ENCODE results near the gene SOX15. TPM values are rescaled to one million over a fixed set of nuclear protein-coding genes. Genes with fewer than 3 reads are reported as not detected.
A peak's percentile ranks its signal among the peaks of the same experiment; 100 is the strongest.

SOX15 gene
- total and polyA plus RNA-seq, 2 donors: 0.94 to 5.2 TPM

- Histone ChIP-seq H3K4me1 (ENCODE audit: control insufficient read depth in 2 of 2, insufficient read depth in 2 of 2, low read length in 2 of 2) (peaks cover 30 to 59% of the 10 kb centered on the region in 2 donors), H3K27ac (ENCODE audit: low read depth in 1 of 2, low read length in 1 of 2) (peak within 1 kb of the TSS; percentile 92 to 93), H3K36me3 (ENCODE audit: control insufficient read depth in 2 of 2, insufficient read depth in 2 of 2, low read length in 1 of 2) (peaks cover 23 to 36% of the 10 kb centered on the region in 2 donors), H3K9me3 (ENCODE audit: control insufficient read depth in 2 of 2, insufficient read depth in 1 of 2, low read length in 1 of 2) (peaks cover 0 to 8% of the 10 kb centered on the region in 2 donors), H3K27me3 (ENCODE audit: control insufficient read depth in 2 of 2, insufficient read depth in 1 of 2, low read length in 1 of 2) (peaks cover 0 to 20% of the 10 kb centered on the region in 2 donors), H3K4me3 (ENCODE audit: low read length in 2 of 2) (peak within 1 kb of the TSS; percentile 69 to 82)
- under 1% methylated on average over 82 of the region's 82 CpGs for WGBS
- DNase-seq (ENCODE audit: low read depth in 6 of 9, low spot score in 9 of 9): peak in 8 of 9 donors; percentile 65 to 91 (median 81)
These were observed 28.2 kb downstream of the SOX15 start, which contains the start of gene SENP3 for GRCh38 chr17:7561589-7562207. Gene SENP3 (plus strand): TSS chr17:7561919. CDS start chr17:7563077, 1,158 bp downstream.

GRCh38 chr17:7561028-7561575 lies 28.8 kb downstream of the SOX15 start:
- Histone ChIP-seq H3K9me3 (ENCODE audit: control insufficient read depth in 2 of 2, insufficient read depth in 1 of 2, low read length in 1 of 2) (peaks cover 0 to 8% of the 10 kb centered on the region in 2 donors), H3K4me3 (ENCODE audit: low read length in 2 of 2) (peak overlapping the region; percentile 69 to 82), H3K27ac (ENCODE audit: low read depth in 1 of 2, low read length in 1 of 2) (peak overlapping the region; percentile 92 to 93), H3K4me1 (ENCODE audit: control insufficient read depth in 2 of 2, insufficient read depth in 2 of 2, low read length in 2 of 2) (peaks cover 30 to 59% of the 10 kb centered on the region in 2 donors), H3K36me3 (ENCODE audit: control insufficient read depth in 2 of 2, insufficient read depth in 2 of 2, low read length in 1 of 2) (peaks cover 23 to 31% of the 10 kb centered on the region in 2 donors), H3K27me3 (ENCODE audit: control insufficient read depth in 2 of 2, insufficient read depth in 1 of 2, low read length in 1 of 2) (peaks cover 0 to 20% of the 10 kb centered on the region in 2 donors)
- DNase-seq (ENCODE audit: low read depth in 6 of 9, low spot score in 9 of 9): peak in 5 of 9 donors; percentile 73 to 83 (median 81)
- WGBS: 1% methylated on average over 32 of the region's 32 CpGs

GRCh38 chr17:7560172-7561027 lies 29.5 kb downstream of the SOX15 start:
- WGBS: 49% methylated on average over 22 of the region's 22 CpGs
- peak in 2 of 9 donors; percentile 65 to 72 for DNase-seq (ENCODE audit: low read depth in 6 of 9, low spot score in 9 of 9)
- peaks cover 0 to 8% of the 10 kb centered on the region in 2 donors for H3K9me3 ChIP-seq (ENCODE audit: control insufficient read depth in 2 of 2, insufficient read depth in 1 of 2, low read length in 1 of 2)
- H3K4me3 ChIP-seq (ENCODE audit: low read length in 2 of 2): peak overlapping the region; percentile 69 to 82
- peaks cover 0 to 20% of the 10 kb centered on the region in 2 donors for H3K27me3 ChIP-seq (ENCODE audit: control insufficient read depth in 2 of 2, insufficient read depth in 1 of 2, low read length in 1 of 2)
- peak overlapping the region; percentile 12 to 51 for H3K27ac ChIP-seq (ENCODE audit: low read depth in 1 of 2, low read length in 1 of 2)
- peaks cover 30 to 59% of the 10 kb centered on the region in 2 donors for H3K4me1 ChIP-seq (ENCODE audit: control insufficient read depth in 2 of 2, insufficient read depth in 2 of 2, low read length in 2 of 2)
- H3K36me3 ChIP-seq (ENCODE audit: control insufficient read depth in 2 of 2, insufficient read depth in 2 of 2, low read length in 1 of 2): peaks cover 19 to 24% of the 10 kb centered on the region in 2 donors

GRCh38 chr17:7559320-7560171 lies 30.3 kb downstream of the SOX15 start:
- Histone ChIP-seq H3K4me1 (ENCODE audit: control insufficient read depth in 2 of 2, insufficient read depth in 2 of 2, low read length in 2 of 2) (peaks cover 30 to 59% of the 10 kb centered on the region in 2 donors), H3K27ac (ENCODE audit: low read depth in 1 of 2, low read length in 1 of 2) (no peak overlapping the region), H3K9me3 (ENCODE audit: control insufficient read depth in 2 of 2, insufficient read depth in 1 of 2, low read length in 1 of 2) (peaks cover 0 to 8% of the 10 kb centered on the region in 2 donors), H3K36me3 (ENCODE audit: control insufficient read depth in 2 of 2, insufficient read depth in 2 of 2, low read length in 1 of 2) (peaks cover 12 to 15% of the 10 kb centered on the region in 2 donors), H3K27me3 (ENCODE audit: control insufficient read depth in 2 of 2, insufficient read depth in 1 of 2, low read length in 1 of 2) (peaks cover 0 to 20% of the 10 kb centered on the region in 2 donors), H3K4me3 (ENCODE audit: low read length in 2 of 2) (no peak overlapping the region)
- DNase-seq (ENCODE audit: low read depth in 6 of 9, low spot score in 9 of 9): no peak
- 74% methylated on average over 18 of the region's 18 CpGs for WGBS

GRCh38 chr17:7558544-7559319 lies 31.2 kb downstream of the SOX15 start, which contains the start of gene TNFSF13:
Gene TNFSF13 (plus strand): TSS chr17:7558750. CDS start chr17:7559040, 290 bp downstream.
- peaks cover 7 to 8% of the 10 kb centered on the region in 2 donors for H3K36me3 ChIP-seq (ENCODE audit: control insufficient read depth in 2 of 2, insufficient read depth in 2 of 2, low read length in 1 of 2)
- peaks cover 0 to 8% of the 10 kb centered on the region in 2 donors for H3K9me3 ChIP-seq (ENCODE audit: control insufficient read depth in 2 of 2, insufficient read depth in 1 of 2, low read length in 1 of 2)
- peak within 1 kb of the TSS in 1 of 2 donors; percentile 27 for H3K4me3 ChIP-seq (ENCODE audit: low read length in 2 of 2)
- peak within 1 kb of the TSS; percentile 64 to 74 for H3K27ac ChIP-seq (ENCODE audit: low read depth in 1 of 2, low read length in 1 of 2)
- DNase-seq (ENCODE audit: low read depth in 6 of 9, low spot score in 9 of 9): no peak
- peaks cover 30 to 61% of the 10 kb centered on the region in 2 donors for H3K4me1 ChIP-seq (ENCODE audit: control insufficient read depth in 2 of 2, insufficient read depth in 2 of 2, low read length in 2 of 2)
- H3K27me3 ChIP-seq (ENCODE audit: control insufficient read depth in 2 of 2, insufficient read depth in 1 of 2, low read length in 1 of 2): peaks cover 0 to 20% of the 10 kb centered on the region in 2 donors
- WGBS: 15% methylated on average over 16 of the region's 16 CpGs

GRCh38 chr17:7557775-7558543 lies 31.9 kb downstream of the SOX15 start:
- Histone ChIP-seq H3K27me3 (ENCODE audit: control insufficient read depth in 2 of 2, insufficient read depth in 1 of 2, low read length in 1 of 2) (peaks cover 0 to 20% of the 10 kb centered on the region in 2 donors), H3K4me3 (ENCODE audit: low read length in 2 of 2) (peak overlapping the region in 1 of 2 donors; percentile 27), H3K9me3 (ENCODE audit: control insufficient read depth in 2 of 2, insufficient read depth in 1 of 2, low read length in 1 of 2) (peaks cover 0 to 8% of the 10 kb centered on the region in 2 donors), H3K36me3 (ENCODE audit: control insufficient read depth in 2 of 2, insufficient read depth in 2 of 2, low read length in 1 of 2) (no peaks in the 10 kb centered on the region), H3K27ac (ENCODE audit: low read depth in 1 of 2, low read length in 1 of 2) (peak overlapping the region; percentile 64 to 74), H3K4me1 (ENCODE audit: control insufficient read depth in 2 of 2, insufficient read depth in 2 of 2, low read length in 2 of 2) (peaks cover 28 to 61% of the 10 kb centered on the region in 2 donors)
- WGBS: 18% methylated on average over 21 of the region's 21 CpGs
- peak in 1 of 9 donors; percentile 54 for DNase-seq (ENCODE audit: low read depth in 6 of 9, low spot score in 9 of 9)

GRCh38 chr17:7557147-7557764 lies 32.6 kb downstream of the SOX15 start:
- peak overlapping the region in 1 of 2 donors; percentile 43 for H3K27ac ChIP-seq (ENCODE audit: low read depth in 1 of 2, low read length in 1 of 2)
- DNase-seq (ENCODE audit: low read depth in 6 of 9, low spot score in 9 of 9): no peak
- WGBS: 88% methylated on average over 19 of the region's 19 CpGs
- H3K9me3 ChIP-seq (ENCODE audit: control insufficient read depth in 2 of 2, insufficient read depth in 1 of 2, low read length in 1 of 2): peaks cover 0 to 8% of the 10 kb centered on the region in 2 donors
- no peak overlapping the region for H3K4me3 ChIP-seq (ENCODE audit: low read length in 2 of 2)
- no peaks in the 10 kb centered on the region for H3K36me3 ChIP-seq (ENCODE audit: control insufficient read depth in 2 of 2, insufficient read depth in 2 of 2, low read length in 1 of 2)
- H3K27me3 ChIP-seq (ENCODE audit: control insufficient read depth in 2 of 2, insufficient read depth in 1 of 2, low read length in 1 of 2): peaks cover 0 to 20% of the 10 kb centered on the region in 2 donors
- H3K4me1 ChIP-seq (ENCODE audit: control insufficient read depth in 2 of 2, insufficient read depth in 2 of 2, low read length in 2 of 2): peaks cover 22 to 58% of the 10 kb centered on the region in 2 donors
